Naive thymus-derived CD4-positive, alpha-beta T cell (primary cell): Measurements from ENCODE around the gene FHIT. TPM values are rescaled to one million over a fixed set of nuclear protein-coding genes. Genes with fewer than 3 reads are reported as not detected.

ENCODE experiments used
- ATAC-seq: fragments of 150-1000 bp; cut with Tn5 transposase; 2 replicates; pipeline ENCODE4 v1.10.0; 2021; ENCODE audit warnings: mild to moderate bottlenecking, moderate library complexity
- CTCF ChIA-PET: fragments of 350-600 bp; sonication (Branson Sonifier 250); formaldehyde crosslinking; loops from one replicate; lab custom pipeline; 2021; ENCODE audit warnings: antibody characterized with exemption; lab: Charles Lee
- POLR2A ChIA-PET: fragments of 350-600 bp; sonication (Branson Sonifier 250); formaldehyde crosslinking; loops from one replicate; lab custom pipeline; 2021; ENCODE audit warnings: antibody characterized with exemption, inconsistent platforms; lab: Charles Lee
- DNase-seq, 9 donors: peaks; one replicate each; pipeline versions ENCODE4 v3.0.0 to v3.0.0-alpha.2; 2020 to 2022; ENCODE audit warnings: mixed read lengths in 1 of 9
- H3K27ac ChIP-seq: one replicate; pipeline ENCODE4 v1.7.0; 2013; ENCODE audit warnings: mild to moderate bottlenecking, low read depth, low read length, moderate library complexity
- H3K27me3 ChIP-seq, 2 donors: one replicate each; pipeline ENCODE4 v1.7.0; 2013; ENCODE audit warnings: low read length in 2 of 2, mild to moderate bottlenecking in 2 of 2, moderate library complexity in 2 of 2; ENCODE audit not compliant: control insufficient read depth in 2 of 2, insufficient read depth in 2 of 2
- H3K36me3 ChIP-seq, 3 experiments: 1 replicate in 2 of 3; 2 replicates in 1 of 3; pipeline ENCODE4 v1.7.0; 2013; ENCODE audit warnings: low read length in 3 of 3, mild to moderate bottlenecking in 3 of 3, moderate library complexity in 1 of 3; ENCODE audit not compliant: insufficient read depth in 3 of 3, control insufficient read depth in 2 of 3
- H3K4me1 ChIP-seq, 2 donors: one replicate each; pipeline ENCODE4 v1.7.0; 2013; ENCODE audit warnings: low read length in 2 of 2, mild to moderate bottlenecking in 2 of 2, moderate library complexity in 1 of 2; ENCODE audit not compliant: control insufficient read depth in 2 of 2, insufficient read depth in 2 of 2
- H3K4me3 ChIP-seq: 2 replicates; pipeline ENCODE4 v1.7.0; 2013; ENCODE audit warnings: mild to moderate bottlenecking, low read length
- H3K9me3 ChIP-seq, 3 experiments: 1 replicate in 2 of 3; 2 replicates in 1 of 3; pipeline ENCODE4 v1.7.0; 2013; ENCODE audit warnings: low read length in 3 of 3; ENCODE audit not compliant: control insufficient read depth in 2 of 3
- H3K27ac Mint-ChIP-seq, 9 donors: one replicate each; pipeline ENCODE4 v1.8.0; 2020 to 2022; ENCODE audit warnings: mixed read lengths in 9 of 9, mild to moderate bottlenecking in 8 of 9, moderate library complexity in 5 of 9, inconsistent platforms in 2 of 9
- H3K27me3 Mint-ChIP-seq, 5 donors: one replicate each; pipeline ENCODE4 v1.8.0; 2021 to 2022; ENCODE audit warnings: mixed read lengths in 5 of 5, mild to moderate bottlenecking in 1 of 5
- H3K36me3 Mint-ChIP-seq, 5 donors: one replicate each; pipeline ENCODE4 v1.8.0; 2020 to 2022; ENCODE audit warnings: mixed read lengths in 5 of 5, mild to moderate bottlenecking in 3 of 5, inconsistent platforms in 1 of 5
- H3K4me1 Mint-ChIP-seq, 7 donors: one replicate each; pipeline ENCODE4 v1.8.0; 2020 to 2022; ENCODE audit warnings: mixed read lengths in 7 of 7, mild to moderate bottlenecking in 3 of 7, inconsistent platforms in 1 of 7
- H3K4me3 Mint-ChIP-seq, 10 donors: one replicate each; pipeline ENCODE4 v1.8.0; 2020 to 2022; ENCODE audit warnings: mild to moderate bottlenecking in 10 of 10, mixed read lengths in 10 of 10, moderate library complexity in 6 of 10, inconsistent platforms in 2 of 10
- H3K9me3 Mint-ChIP-seq, 11 donors: one replicate each; pipeline ENCODE4 v1.8.0; 2020 to 2022; ENCODE audit warnings: mixed read lengths in 11 of 11, mild to moderate bottlenecking in 4 of 11, inconsistent platforms in 1 of 11, moderate library complexity in 1 of 11
- intact Hi-C, 2 donors: fragments of 100-400 bp; cut with micrococcal nuclease; formaldehyde crosslinking; loops; one replicate each; pipeline ENCODE4 v1.15.1; 2023
- polyA plus RNA-seq, 2 donors: library from polyadenylated mRNA; unstranded; fragments of 300-500 nt; fragmentation: Illumina TruSeq; gene quantifications; one replicate each; pipeline ENCODE4 v1.2.3, GENCODE V29; 2021
- total RNA-seq, 6 experiments: library from RNA in 5 of 6; stranded (reverse) in 5 of 6; gene quantifications; 1 replicate in 5 of 6; 2 replicates in 1 of 6; pipeline ENCODE4 v1.2.3 and lab custom pipeline; 2021 to 2026

The FHIT gene
- total and polyA plus RNA-seq, 7 experiments from 2014 or later, result 51.2 to 230 (median 152) TPM

- Histone ChIP-seq H3K4me3 (no peak overlapping the region), H3K9me3 (no peaks in the 10 kb centered on the region), H3K27me3 (no peaks in the 10 kb centered on the region), H3K27ac (no peak overlapping the region), H3K4me1 (peaks cover 4 to 61% of the 10 kb centered on the region in 2 donors), H3K36me3 (no peaks in the 10 kb centered on the region)
- peak overlapping the region in 8 of 9 donors; percentile 83 to 97 (median 89) for H3K27ac Mint-ChIP-seq
- H3K4me3 Mint-ChIP-seq, result peak overlapping the region in 5 of 10 donors; percentile 6 to 80 (median 65)
- ChIA-PET POLR2A (no interaction called here), CTCF (no interaction called here)
- H3K36me3 Mint-ChIP-seq, result peaks cover 7 to 74% (median 44%) of the 10 kb centered on the region in 5 donors
- H3K4me1 Mint-ChIP-seq, result peaks cover 29 to 98% (median 95%) of the 10 kb centered on the region in 7 donors
- intact Hi-C loops, result loop anchor here in 1 of 2 donors (1.0 to 10.0 kb wide), 3 partner anchors 8 to 1368 kb away; partner anchors contain the start of gene FHIT
- peaks cover 0 to 11% (median 0%) of the 10 kb centered on the region in 11 donors for H3K9me3 Mint-ChIP-seq
- H3K27me3 Mint-ChIP-seq, result no peaks in the 10 kb centered on the region
- ATAC-seq (no peak), DNase-seq (no peak)
These were observed 1364.5 kb downstream of the FHIT start for GRCh38 chr3:59886790-59887189.

GRCh38 chr3:59885899-59886400, 1365.3 kb downstream of the FHIT start:
- DNase-seq (peak in 1 of 9 donors; percentile 9), ATAC-seq (peak; percentile 26)
- Mint-ChIP-seq H3K4me3 (peak overlapping the region in 9 of 10 donors; percentile 27 to 80 (median 58)), H3K9me3 (peaks cover 0 to 10% (median 0%) of the 10 kb centered on the region in 11 donors), H3K27me3 (no peaks in the 10 kb centered on the region), H3K36me3 (peaks cover under 1 to 65% (median 36%) of the 10 kb centered on the region in 5 donors), H3K27ac (peak overlapping the region; percentile 14 to 97 (median 89)), H3K4me1 (peaks cover 27 to 98% (median 95%) of the 10 kb centered on the region in 7 donors)
- H3K4me3 ChIP-seq, result no peak overlapping the region
- ChIA-PET POLR2A (interaction anchor here (0.6 to 1.2 kb wide), 5 partner anchors 12 to 253 kb away, joined by 3 to 4 read pairs (median 3); no protein-coding TSS in a partner anchor), CTCF (interaction anchor here (1.1 to 1.4 kb wide), 2 partner anchors 193 to 291 kb away, joined by 3 read pairs; no protein-coding TSS in a partner anchor)
- no peaks in the 10 kb centered on the region for H3K27me3 ChIP-seq
- no peaks in the 10 kb centered on the region for H3K36me3 ChIP-seq
- peaks cover 4 to 68% of the 10 kb centered on the region in 2 donors for H3K4me1 ChIP-seq
- peak overlapping the region; percentile 23 for H3K27ac ChIP-seq
- H3K9me3 ChIP-seq, result no peaks in the 10 kb centered on the region
- intact Hi-C loops, result loop anchor here in 1 of 2 donors (1.0 to 10.0 kb wide), 3 partner anchors 8 to 1369 kb away; partner anchors contain the start of gene FHIT

GRCh38 chr3:59885101-59885500, 1366.2 kb downstream of the FHIT start:
- intact Hi-C loops, result loop anchor here in 1 of 2 donors (10.0 kb wide), 1 partner anchor 1370 kb away; the partner anchor contains the start of gene FHIT
- Histone ChIP-seq H3K36me3 (no peaks in the 10 kb centered on the region), H3K9me3 (no peaks in the 10 kb centered on the region), H3K4me1 (peaks cover 4 to 69% of the 10 kb centered on the region in 2 donors), H3K27me3 (no peaks in the 10 kb centered on the region), H3K4me3 (no peak overlapping the region), H3K27ac (peak overlapping the region; percentile 23)
- H3K9me3 Mint-ChIP-seq, result peaks cover 0 to 10% (median 0%) of the 10 kb centered on the region in 11 donors
- ChIA-PET POLR2A (interaction anchor here (0.6 to 1.2 kb wide), 6 partner anchors 9 to 252 kb away, joined by 3 to 6 read pairs (median 3); no protein-coding TSS in a partner anchor), CTCF (interaction anchor here (0.7 to 1.4 kb wide), 3 partner anchors 126 to 290 kb away, joined by 3 to 5 read pairs (median 3); no protein-coding TSS in a partner anchor)
- peak overlapping the region in 6 of 10 donors; percentile 9 to 80 (median 56) for H3K4me3 Mint-ChIP-seq
- ATAC-seq, result no peak
- H3K27me3 Mint-ChIP-seq, result no peaks in the 10 kb centered on the region
- DNase-seq, result no peak
- peak overlapping the region in 8 of 9 donors; percentile 83 to 97 (median 89) for H3K27ac Mint-ChIP-seq
- H3K4me1 Mint-ChIP-seq, result peaks cover 25 to 98% (median 95%) of the 10 kb centered on the region in 7 donors
- H3K36me3 Mint-ChIP-seq, result peaks cover 0 to 60% (median 39%) of the 10 kb centered on the region in 5 donors

GRCh38 chr3:59884409-59884808, 1366.8 kb downstream of the FHIT start:
- ChIA-PET POLR2A (interaction anchor here (0.7 to 1.0 kb wide), 2 partner anchors 8 to 48 kb away, joined by 3 to 6 read pairs; no protein-coding TSS in a partner anchor), CTCF (interaction anchor here (1.1 to 1.4 kb wide), 2 partner anchors 34 to 194 kb away, joined by 3 read pairs; no protein-coding TSS in a partner anchor)
- peak; percentile 40 for ATAC-seq
- peaks cover 4 to 72% of the 10 kb centered on the region in 2 donors for H3K4me1 ChIP-seq
- Mint-ChIP-seq H3K27me3 (no peaks in the 10 kb centered on the region), H3K27ac (peak overlapping the region; percentile 7 to 89 (median 84)), H3K9me3 (peaks cover 0 to 8% (median 0%) of the 10 kb centered on the region in 11 donors), H3K4me3 (peak overlapping the region in 5 of 10 donors; percentile 1 to 72 (median 40)), H3K4me1 (peaks cover 31 to 98% (median 96%) of the 10 kb centered on the region in 7 donors), H3K36me3 (peaks cover 0 to 55% (median 33%) of the 10 kb centered on the region in 5 donors)
- H3K27me3 ChIP-seq, result no peaks in the 10 kb centered on the region
- intact Hi-C loops, result loop anchor here in 1 of 2 donors (10.0 kb wide), 1 partner anchor 1370 kb away; the partner anchor contains the start of gene FHIT
- H3K9me3 ChIP-seq, result no peaks in the 10 kb centered on the region
- H3K27ac ChIP-seq, result no peak overlapping the region
- DNase-seq, result no peak
- no peak overlapping the region for H3K4me3 ChIP-seq
- H3K36me3 ChIP-seq, result no peaks in the 10 kb centered on the region

- ChIA-PET CTCF (interaction anchor here (0.6 kb wide), 1 partner anchor 64 kb away, joined by 3 read pairs; no protein-coding TSS in a partner anchor), POLR2A (interaction anchor here (0.6 to 0.7 kb wide), 2 partner anchors 206 to 631 kb away, joined by 3 read pairs; no protein-coding TSS in a partner anchor)
- peaks cover 0 to 8% (median 0%) of the 10 kb centered on the region in 11 donors for H3K9me3 Mint-ChIP-seq
- ATAC-seq (no peak), DNase-seq (no peak)
- H3K4me3 ChIP-seq, result no peak overlapping the region
- H3K27me3 Mint-ChIP-seq, result no peaks in the 10 kb centered on the region
- no peaks in the 10 kb centered on the region for H3K9me3 ChIP-seq
- peaks cover 40 to 98% (median 96%) of the 10 kb centered on the region in 7 donors for H3K4me1 Mint-ChIP-seq
- H3K4me3 Mint-ChIP-seq, result peak overlapping the region in 3 of 10 donors; percentile 20 to 51 (median 36)
- intact Hi-C loops, result loop anchor here in 1 of 2 donors (2.0 to 10.0 kb wide), 2 partner anchors 14 to 1372 kb away; partner anchors contain the start of gene FHIT
- H3K27ac Mint-ChIP-seq, result peak overlapping the region in 7 of 9 donors; percentile 22 to 64 (median 45)
- no peaks in the 10 kb centered on the region for H3K27me3 ChIP-seq
- H3K36me3 Mint-ChIP-seq, result peaks cover 0 to 56% (median 38%) of the 10 kb centered on the region in 5 donors
- H3K27ac ChIP-seq, result no peak overlapping the region
- H3K36me3 ChIP-seq, result no peaks in the 10 kb centered on the region
- H3K4me1 ChIP-seq, result peaks cover 4 to 81% of the 10 kb centered on the region in 2 donors
These were observed 1368.5 kb downstream of the FHIT start for GRCh38 chr3:59882746-59883145.

GRCh38 chr3:59880717-59881116, 1370.5 kb downstream of the FHIT start:
- CTCF ChIA-PET, result no interaction called here
- no peak for DNase-seq

More at GRCh38 chr3:59880717-59881116, 1370.5 kb downstream of the FHIT start:
- no peaks in the 10 kb centered on the region for H3K9me3 ChIP-seq
- no peak overlapping the region for H3K27ac ChIP-seq
- Mint-ChIP-seq H3K27me3 (no peaks in the 10 kb centered on the region), H3K4me3 (peak overlapping the region in 3 of 10 donors; percentile 29 to 51 (median 36)), H3K4me1 (peaks cover 33 to 92% (median 86%) of the 10 kb centered on the region in 7 donors), H3K36me3 (peaks cover 0 to 57% (median 49%) of the 10 kb centered on the region in 5 donors), H3K9me3 (peaks cover 0 to 8% (median 0%) of the 10 kb centered on the region in 11 donors), H3K27ac (peak overlapping the region in 4 of 9 donors; percentile 6 to 71 (median 52))
- peaks cover 1 to 60% of the 10 kb centered on the region in 2 donors for H3K4me1 ChIP-seq
- H3K27me3 ChIP-seq, result no peaks in the 10 kb centered on the region
- no peak for ATAC-seq
- POLR2A ChIA-PET, result no interaction called here
- intact Hi-C loops, result loop anchor here in 1 of 2 donors (10.0 kb wide), 1 partner anchor 1374 kb away; the partner anchor contains the start of gene FHIT
- no peak overlapping the region for H3K4me3 ChIP-seq
- H3K36me3 ChIP-seq, result no peaks in the 10 kb centered on the region
